ENCODE data around the gene IGSF9B. TPM values are rescaled to one million over a fixed set of nuclear protein-coding genes. Genes with fewer than 3 reads are reported as not detected.
A peak's percentile ranks its signal among the peaks of the same experiment; 100 is the strongest.

Gene IGSF9B
- total and polyA plus RNA-seq, 8 donors = 1.1 to 5.8 (median 2.6) TPM

DNA sequence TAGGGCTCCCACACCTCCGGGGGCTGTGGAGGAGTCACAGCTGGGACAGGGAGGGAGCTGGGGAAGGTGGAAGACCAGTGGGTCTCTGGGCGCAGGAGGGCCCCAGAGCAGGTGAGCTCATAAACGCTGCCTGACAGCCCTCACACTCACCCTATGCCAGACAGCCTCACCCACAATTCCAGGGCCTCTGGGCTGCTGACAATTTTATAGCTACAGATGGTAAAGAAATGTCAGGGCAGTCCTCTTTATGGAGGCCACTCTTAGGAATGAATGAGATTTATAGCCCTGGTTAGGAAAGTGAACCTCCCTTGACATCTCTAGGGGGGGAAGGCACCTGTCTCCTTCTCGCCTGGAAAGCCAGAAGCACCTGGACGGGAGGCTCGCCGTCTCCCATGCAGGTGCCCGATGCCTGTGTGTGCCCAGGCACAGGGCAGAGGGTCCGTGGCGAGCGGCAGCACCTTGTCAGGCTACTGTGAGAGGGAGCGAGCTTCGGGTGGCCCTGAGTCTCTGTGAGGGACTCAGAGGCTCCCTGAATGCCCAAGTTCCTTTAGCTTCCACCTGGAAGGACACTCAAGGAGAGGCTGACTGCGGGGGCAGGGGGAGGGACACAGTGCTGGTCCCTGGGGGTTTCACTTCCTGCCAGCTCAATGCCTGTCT lies 39.9 kb downstream of the IGSF9B start:
- DNase-seq (peak in 1 of 6 donors; percentile 37), ATAC-seq (no peak), FAIRE-seq (no peak)
- Histone ChIP-seq H3K36me3 (no peaks in the 10 kb centered on the region), H3K4me3 (no peak overlapping the region), H3K9me3 (no peaks in the 10 kb centered on the region), H3K4me1 (no peaks in the 10 kb centered on the region), H3K27ac (no peak overlapping the region), H3K27me3 (no peaks in the 10 kb centered on the region)
- intact Hi-C loops (cut with DNase I) = no loop called here
- 71 to 91% methylated on average over 14 of the region's 14 CpGs for WGBS, 2 donors
- no peak for TF ChIP-seq CTCF (IDR thresholded peaks at IDR 0.05)

DNA sequence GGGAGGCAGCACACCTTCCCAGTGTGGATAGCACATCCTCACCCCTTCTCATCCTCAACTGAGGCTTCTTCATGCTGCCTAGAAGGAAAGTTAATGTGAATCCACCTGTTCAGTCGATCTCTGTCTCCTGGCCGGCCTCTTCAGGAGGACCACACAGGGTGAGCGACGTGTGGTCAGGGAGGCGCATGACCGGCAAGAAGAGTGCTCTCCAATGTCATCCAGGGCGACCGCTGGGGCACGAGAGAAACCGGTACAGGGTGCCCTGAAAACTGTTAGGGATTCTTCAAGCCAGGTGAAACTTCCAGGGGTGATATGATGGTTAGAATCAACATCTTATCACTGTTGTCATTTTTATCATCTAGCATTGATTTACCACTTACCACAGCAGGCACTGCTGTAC lies 43.0 kb downstream of the IGSF9B start:
- DNase-seq (no peak), ATAC-seq (no peak), FAIRE-seq (no peak)
- Histone ChIP-seq H3K4me3 (no peak overlapping the region), H3K27ac (no peak overlapping the region), H3K4me1 (no peaks in the 10 kb centered on the region), H3K9me3 (no peaks in the 10 kb centered on the region), H3K27me3 (no peaks in the 10 kb centered on the region), H3K36me3 (no peaks in the 10 kb centered on the region)
- intact Hi-C loops (cut with DNase I) = no loop called here
- WGBS, 2 donors = 82 to 91% methylated on average over 10 of the region's 10 CpGs
- no peak for TF ChIP-seq CTCF (IDR thresholded peaks at IDR 0.05)

DNA sequence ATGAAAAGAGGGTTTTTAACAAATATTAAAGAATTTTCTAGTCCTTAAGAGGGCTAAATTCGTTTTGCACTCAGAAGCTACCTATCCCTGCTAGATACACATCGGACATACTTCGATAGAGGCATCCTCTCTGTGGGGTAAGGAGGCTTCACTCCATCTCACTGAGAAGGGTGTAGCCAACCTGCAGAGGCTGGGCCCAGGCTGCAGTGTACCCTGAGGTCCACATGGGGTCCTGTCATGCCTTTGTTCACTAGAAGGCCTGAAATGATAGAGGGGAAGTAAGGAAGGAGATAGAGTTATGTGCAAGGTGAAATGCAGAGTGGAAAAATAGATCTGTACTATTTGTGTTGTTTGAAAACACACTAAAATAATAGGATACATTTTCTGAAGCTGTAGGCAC lies 45.6 kb downstream of the IGSF9B start:
- FAIRE-seq (no peak), DNase-seq (no peak), ATAC-seq (no peak)
- no peaks in the 10 kb centered on the region for H3K36me3 ChIP-seq
- H3K27ac ChIP-seq = no peak overlapping the region
- H3K9me3 ChIP-seq = no peaks in the 10 kb centered on the region
- TF ChIP-seq CTCF (IDR thresholded peaks at IDR 0.05) = no peak
- H3K27me3 ChIP-seq = no peaks in the 10 kb centered on the region
- 74 to 83% methylated on average over 3 of the region's 3 CpGs for WGBS, 2 donors
- H3K4me1 ChIP-seq = no peaks in the 10 kb centered on the region
- intact Hi-C loops (cut with DNase I) = no loop called here
- no peak overlapping the region for H3K4me3 ChIP-seq

DNA sequence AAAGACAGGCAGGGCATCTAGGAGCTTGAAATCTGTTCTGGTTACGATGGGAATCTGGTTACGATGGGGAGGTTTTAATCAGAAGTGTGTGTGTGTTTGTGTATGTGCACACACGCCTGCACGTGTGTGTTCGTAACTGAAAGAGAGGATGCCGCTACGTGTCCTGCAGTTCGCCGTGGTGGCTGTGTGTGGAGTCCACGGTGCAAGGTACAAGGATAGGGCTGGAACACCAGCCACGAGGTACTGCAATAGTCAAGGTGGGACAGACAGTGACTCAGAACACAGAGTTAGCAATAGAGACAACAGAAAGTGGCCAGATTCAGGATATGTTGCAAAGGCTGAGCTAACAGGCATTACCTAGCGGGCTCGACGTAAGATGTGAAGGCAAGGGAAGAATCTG lies 46.7 kb downstream of the IGSF9B start:
- no peak for DNase-seq
- no peaks in the 10 kb centered on the region for H3K27me3 ChIP-seq
- H3K4me3 ChIP-seq = no peak overlapping the region
- TF ChIP-seq CTCF (IDR thresholded peaks at IDR 0.05) = no peak
- no peak for FAIRE-seq
- no peaks in the 10 kb centered on the region for H3K4me1 ChIP-seq
- H3K9me3 ChIP-seq = no peaks in the 10 kb centered on the region
- H3K27ac ChIP-seq = no peak overlapping the region
- ATAC-seq = no peak
- WGBS, 2 donors = 86 to 89% methylated on average over 14 of the region's 14 CpGs
- intact Hi-C loops (cut with DNase I) = no loop called here
- no peaks in the 10 kb centered on the region for H3K36me3 ChIP-seq

- no peak for DNase-seq
- intact Hi-C loops (cut with DNase I) = no loop called here
- Histone ChIP-seq H3K27me3 (no peaks in the 10 kb centered on the region), H3K4me1 (no peaks in the 10 kb centered on the region), H3K36me3 (no peaks in the 10 kb centered on the region), H3K4me3 (no peak overlapping the region), H3K9me3 (no peaks in the 10 kb centered on the region), H3K27ac (no peak overlapping the region)
- no peak for ATAC-seq
- WGBS, 2 donors = 86 to 93% methylated on average over 16 of the region's 16 CpGs
- no peak for TF ChIP-seq CTCF (IDR thresholded peaks at IDR 0.05)
- no peak for FAIRE-seq
These were observed 47.9 kb downstream of the IGSF9B start for GRCh38 chr11:133908827-133909226.
